Measurements from ENCODE around the gene SYNDIG1. TPM values are rescaled to one million over a fixed set of nuclear protein-coding genes. Genes with fewer than 3 reads are reported as not detected.

The SYNDIG1 gene
- total RNA-seq, 1 experiment from 2014 or later, result 5.4 TPM

DNA sequence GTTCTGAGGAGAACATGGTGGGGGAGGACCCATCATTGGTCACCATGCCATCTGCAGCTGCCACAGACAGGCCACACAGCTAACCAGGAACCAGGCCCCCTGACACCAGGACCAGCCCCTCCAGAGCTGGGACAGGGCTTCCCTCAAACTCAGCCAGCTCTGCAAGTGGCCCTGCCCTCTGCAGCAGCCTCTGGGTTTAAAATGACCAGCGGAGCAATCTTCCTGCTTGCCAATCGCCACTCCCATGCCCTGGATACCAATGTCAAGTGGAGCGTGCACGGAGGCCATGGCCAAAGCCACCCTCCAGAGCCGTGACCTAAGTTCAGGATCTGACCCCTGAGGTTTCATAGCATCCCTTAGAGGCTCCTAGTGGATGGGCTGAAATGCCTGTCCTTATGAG, 199.4 kb downstream of the SYNDIG1 start:
- H3K27me3 ChIP-seq (ENCODE audit: insufficient read depth, low read length), result no peaks in the 10 kb centered on the region
- H3K9me3 ChIP-seq (ENCODE audit: control insufficient read depth, low read depth, low read length), result no peaks in the 10 kb centered on the region
- no peak overlapping the region for H2BK5ac ChIP-seq (ENCODE audit: insufficient read length, low read length)
- no peak overlapping the region for H2BK15ac ChIP-seq (ENCODE audit: low read depth, low read length)
- H3T11ph ChIP-seq (ENCODE audit: low read length), result no peak overlapping the region
- no peaks in the 10 kb centered on the region for H3K4me1 ChIP-seq (ENCODE audit: insufficient read depth, low read length)
- Mint-ChIP-seq H3K27ac (no peak overlapping the region; a peak in 1 of 7 replicates), H3K9me3 (no peaks in the 10 kb centered on the region; a peak in 1 of 5 replicates), H3K4me3 (no peak overlapping the region), H3K4me1 (peaks cover 2 to 8% of the 10 kb centered on the region in 2 experiments; a peak in 2 of 4 replicates), H3K27me3 (ENCODE audit: low read depth) (no peaks in the 10 kb centered on the region; the same call in 1 of the 2 replicates), H3K36me3 (ENCODE audit: insufficient read depth in 1 of 3, low read depth in 3 of 3) (no peaks in the 10 kb centered on the region)
- H2BK120ac ChIP-seq (ENCODE audit: low read depth, low read length, poor library complexity, severe bottlenecking), result no peak overlapping the region
- H3K9ac ChIP-seq (ENCODE audit: extremely low read depth, insufficient read length, low read length), result no peak overlapping the region
- H3K23ac ChIP-seq (ENCODE audit: insufficient read length, low read depth, low read length), result no peak overlapping the region
- no peak for DNase-seq
- no peak overlapping the region for H3K18ac ChIP-seq (ENCODE audit: insufficient read length, low read depth, low read length)
- H3K14ac ChIP-seq (ENCODE audit: insufficient read depth, low read length), result no peak overlapping the region
- WGBS (ENCODE audit: extremely low coverage, insufficient read length, low lambda C conversion rate), result no CpG with 5 or more reads among the region's 5 CpGs
- no peak overlapping the region for H2BK12ac ChIP-seq (ENCODE audit: insufficient read length, low read depth, low read length)
- H2BK20ac ChIP-seq (ENCODE audit: low read depth, low read length, poor library complexity, severe bottlenecking), result no peak overlapping the region
- H2AFZ ChIP-seq (ENCODE audit: low read length), result no peak overlapping the region
- peak overlapping the region; percentile 34 for H4K8ac ChIP-seq (replicated peaks; ENCODE audit: insufficient read length, low read depth, low read length)
- no peaks in the 10 kb centered on the region for H4K20me1 ChIP-seq (ENCODE audit: control insufficient read depth, insufficient read depth, insufficient read length)
- no peak overlapping the region for H3K4me2 ChIP-seq (ENCODE audit: insufficient read depth, insufficient read length, low read length)
- no peak overlapping the region for H2AK5ac ChIP-seq (ENCODE audit: insufficient read length, low read length)
- no peaks in the 10 kb centered on the region for H3K23me2 ChIP-seq (ENCODE audit: insufficient read length, low read depth, low read length, poor library complexity, severe bottlenecking)
- H3K27ac ChIP-seq (ENCODE audit: insufficient read length, low read depth, low read length), result no peak overlapping the region
- no peak overlapping the region for H4K91ac ChIP-seq (ENCODE audit: insufficient read length, low read depth, low read length)
- no peaks in the 10 kb centered on the region for H3K79me2 ChIP-seq (ENCODE audit: insufficient read depth, low read length)
- no peak overlapping the region for H4K5ac ChIP-seq (ENCODE audit: insufficient read length, low read depth, low read length)
- H3K56ac ChIP-seq (ENCODE audit: insufficient read length, low read depth, low read length), result no peak overlapping the region
- no peaks in the 10 kb centered on the region for H3K79me1 ChIP-seq (ENCODE audit: insufficient read depth, low read depth, low read length, poor library complexity, severe bottlenecking)
- TF ChIP-seq, protein P1, sequence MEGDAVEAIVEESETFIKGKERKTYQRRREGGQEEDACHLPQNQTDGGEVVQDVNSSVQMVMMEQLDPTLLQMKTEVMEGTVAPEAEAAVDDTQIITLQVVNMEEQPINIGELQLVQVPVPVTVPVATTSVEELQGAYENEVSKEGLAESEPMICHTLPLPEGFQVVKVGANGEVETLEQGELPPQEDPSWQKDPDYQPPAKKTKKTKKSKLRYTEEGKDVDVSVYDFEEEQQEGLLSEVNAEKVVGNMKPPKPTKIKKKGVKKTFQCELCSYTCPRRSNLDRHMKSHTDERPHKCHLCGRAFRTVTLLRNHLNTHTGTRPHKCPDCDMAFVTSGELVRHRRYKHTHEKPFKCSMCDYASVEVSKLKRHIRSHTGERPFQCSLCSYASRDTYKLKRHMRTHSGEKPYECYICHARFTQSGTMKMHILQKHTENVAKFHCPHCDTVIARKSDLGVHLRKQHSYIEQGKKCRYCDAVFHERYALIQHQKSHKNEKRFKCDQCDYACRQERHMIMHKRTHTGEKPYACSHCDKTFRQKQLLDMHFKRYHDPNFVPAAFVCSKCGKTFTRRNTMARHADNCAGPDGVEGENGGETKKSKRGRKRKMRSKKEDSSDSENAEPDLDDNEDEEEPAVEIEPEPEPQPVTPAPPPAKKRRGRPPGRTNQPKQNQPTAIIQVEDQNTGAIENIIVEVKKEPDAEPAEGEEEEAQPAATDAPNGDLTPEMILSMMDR (conservative IDR thresholded peaks at IDR 0.05), result no peak
- no peak overlapping the region for H3K4ac ChIP-seq (ENCODE audit: low read depth, low read length)
